ENCODE results near the gene PSAP. TPM values are rescaled to one million over a fixed set of nuclear protein-coding genes. Genes with fewer than 3 reads are reported as not detected.

The PSAP gene
- total and polyA plus RNA-seq, 10 donors = 363 to 1,826 (median 1,412) TPM

GRCh38 chr10:71828702-71829101 lies 22.3 kb downstream of the PSAP start:
- TF ChIP-seq POLR2AphosphoS5 (IDR thresholded peaks at IDR 0.05) = peak in 1 of 3 donors; percentile 20
- no peak for TF ChIP-seq CTCF (IDR thresholded peaks at IDR 0.05 in 8 of 11, conservative IDR thresholded peaks at IDR 0.05 in 3 of 11)
- Histone ChIP-seq H3K9me3 (no peaks in the 10 kb centered on the region), H3K27me3 (replicated peaks in 1 of 7) (no peaks in the 10 kb centered on the region), H3K36me3 (peaks cover 7 to 100% (median 91%) of the 10 kb centered on the region in 6 donors), H3K4me1 (peaks cover 10 to 70% (median 29%) of the 10 kb centered on the region in 6 donors), H3K4me3 (peak overlapping the region in 2 of 8 donors; percentile 12 to 40), H3K27ac (peak overlapping the region in 7 of 8 donors; percentile 20 to 87 (median 75))
- DNase-seq = peak; percentile 63
- intact Hi-C loops (cut with DNase I; ENCODE audit: low total_unique reads) = no loop called here
- WGBS, 5 donors = 92 to 98% (median 95%) methylated on average over 7 of the region's 7 CpGs

GRCh38 chr10:71827852-71828251 lies 23.2 kb downstream of the PSAP start:
- TF ChIP-seq POLR2A (IDR thresholded peaks at IDR 0.05) (no peak), POLR2AphosphoS5 (IDR thresholded peaks at IDR 0.05) (peak in 1 of 3 donors; percentile 10)
- WGBS, 5 donors = 83 to 92% (median 90%) methylated on average over 5 to 6 of the region's 6 CpGs
- peak; percentile 37 for DNase-seq
- Histone ChIP-seq H3K9me3 (no peaks in the 10 kb centered on the region), H3K4me1 (peaks cover 3 to 70% (median 26%) of the 10 kb centered on the region in 6 donors), H3K4me3 (peak overlapping the region in 1 of 8 donors; percentile 1), H3K27ac (peak overlapping the region in 4 of 8 donors; percentile 7 to 87 (median 81)), H3K36me3 (peaks cover 9 to 100% (median 96%) of the 10 kb centered on the region in 6 donors), H3K27me3 (replicated peaks in 1 of 7) (no peaks in the 10 kb centered on the region)
- intact Hi-C loops (cut with DNase I; ENCODE audit: low total_unique reads) = no loop called here

GRCh38 chr10:71825217-71825616 lies 25.8 kb downstream of the PSAP start:
- no peak overlapping the region for H3K4me3 ChIP-seq
- intact Hi-C loops (cut with DNase I; ENCODE audit: low total_unique reads) = no loop called here
- peak overlapping the region in 2 of 8 donors; percentile 30 to 92 for H3K27ac ChIP-seq
- 60 to 88% (median 81%) methylated on average over 6 to 11 of the region's 11 CpGs for WGBS, 5 donors
- peaks cover 0 to 74% (median 21%) of the 10 kb centered on the region in 6 donors for H3K4me1 ChIP-seq
- no peaks in the 10 kb centered on the region for H3K27me3 ChIP-seq (replicated peaks in 1 of 7)
- H3K9me3 ChIP-seq = no peaks in the 10 kb centered on the region
- TF ChIP-seq POLR2A (IDR thresholded peaks at IDR 0.05) = no peak
- TF ChIP-seq POLR2AphosphoS5 (IDR thresholded peaks at IDR 0.05) = peak; percentile 12 to 38 (median 34)
- no peak for TF ChIP-seq CTCF (IDR thresholded peaks at IDR 0.05 in 8 of 11, conservative IDR thresholded peaks at IDR 0.05 in 3 of 11)
- peaks cover 11 to 100% (median 98%) of the 10 kb centered on the region in 6 donors for H3K36me3 ChIP-seq
- peak; percentile 56 for DNase-seq

GRCh38 chr10:71824333-71824732 lies 26.7 kb downstream of the PSAP start:
- Histone ChIP-seq H3K4me3 (no peak overlapping the region), H3K27ac (peak overlapping the region in 5 of 8 donors; percentile 41 to 92 (median 53)), H3K27me3 (replicated peaks in 1 of 7) (no peaks in the 10 kb centered on the region), H3K9me3 (no peaks in the 10 kb centered on the region), H3K4me1 (peaks cover 0 to 74% (median 25%) of the 10 kb centered on the region in 6 donors), H3K36me3 (peaks cover 15 to 100% (median 98%) of the 10 kb centered on the region in 6 donors)
- no peak for DNase-seq
- intact Hi-C loops (cut with DNase I; ENCODE audit: low total_unique reads) = no loop called here
- TF ChIP-seq CTCF (IDR thresholded peaks at IDR 0.05 in 8 of 11, conservative IDR thresholded peaks at IDR 0.05 in 3 of 11) = no peak
- no peak for TF ChIP-seq POLR2AphosphoS5 (IDR thresholded peaks at IDR 0.05)
- TF ChIP-seq POLR2A (IDR thresholded peaks at IDR 0.05) = no peak
- 84 to 95% (median 92%) methylated on average over 3 of the region's 3 CpGs for WGBS, 5 donors

All from spleen (tissue), 11 donors.